ENCODE results near the gene TMEM179B.

DNA sequence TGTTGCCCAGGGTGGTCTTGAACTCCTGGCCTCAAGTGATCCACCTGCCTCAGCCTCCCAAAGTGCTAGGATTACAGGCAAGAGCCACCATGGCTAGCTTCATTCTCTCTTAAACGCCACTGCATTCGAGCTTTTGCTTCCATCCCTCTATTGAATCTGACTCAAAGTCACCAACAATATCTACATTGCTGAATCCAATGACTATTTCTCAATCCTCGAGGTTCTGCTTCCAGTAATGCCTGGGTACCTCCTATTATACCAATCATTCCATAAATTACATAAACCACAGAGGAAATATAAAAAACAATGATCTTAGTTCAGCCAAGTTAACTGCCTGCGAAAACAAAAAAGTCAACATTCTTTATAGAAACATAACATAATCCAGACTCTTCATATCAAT lies 29.9 kb downstream of the TMEM179B start:
- TF ChIP-seq POLR2AphosphoS5 (IDR thresholded peaks at IDR 0.05; ENCODE audit: borderline replicate concordance, low read depth, low read length) (no peak), EZH2 (IDR thresholded peaks at IDR 0.05) (no peak), FOXP2 (optimal IDR thresholded peaks at IDR 0.05; ENCODE audit: control extremely low read depth, extremely low read length, insufficient read depth) (no peak)

All from SK-N-MC (cell line).